GM12878 (cell line): ENCODE measurements around the gene ZCCHC2.

Experiments
- MEF2B ChIP-seq: fragments of 450-650 bp; IDR thresholded peaks from 2 replicates; pipeline ENCODE4 v1.6.1; 2018; ENCODE audit warnings: mild to moderate bottlenecking, moderate library complexity; ENCODE audit not compliant: partially characterized antibody, poor library complexity, severe bottlenecking
- TCF7 ChIP-seq: IDR thresholded peaks from 2 replicates; pipeline ENCODE4 v1.6.1; 2014; ENCODE audit warnings: antibody characterized with exemption, borderline replicate concordance
- TF ChIP-seq, protein P1 (sequence below), 3 experiments: IDR thresholded peaks in 2 of 3; conservative IDR thresholded peaks in 1 of 3; 2 replicates each; pipeline ENCODE4 v1.5.1; 2011; ENCODE audit warnings: low read depth in 3 of 3, low read length in 3 of 3, mild to moderate bottlenecking in 3 of 3, control low read depth in 2 of 3, moderate library complexity in 2 of 3, inconsistent platforms in 1 of 3, mixed read lengths in 1 of 3; ENCODE audit not compliant: control insufficient read depth in 2 of 3, insufficient read depth in 1 of 3; ENCODE audit errors: extremely low read depth in 1 of 3

DNA sequence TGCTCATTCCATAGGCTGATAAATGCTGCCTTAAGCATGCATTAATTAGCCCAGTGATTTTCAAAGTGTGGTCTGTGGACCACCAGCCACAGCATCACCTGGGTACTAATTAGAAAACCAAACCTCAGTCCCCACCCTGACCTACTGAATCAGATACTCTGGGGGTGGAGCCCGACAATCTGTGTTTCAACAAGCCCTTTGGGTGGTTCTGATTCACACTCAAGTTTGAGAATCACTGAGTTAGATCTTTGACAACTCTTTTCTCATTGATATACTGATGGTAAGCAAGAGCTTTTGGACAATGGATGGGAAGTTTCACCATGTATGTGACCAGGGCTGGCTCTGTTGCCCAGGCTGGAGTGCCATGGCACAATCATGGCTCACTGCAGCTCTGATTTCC is 95.9 kb downstream of the ZCCHC2 start:
- TF ChIP-seq, protein P1, sequence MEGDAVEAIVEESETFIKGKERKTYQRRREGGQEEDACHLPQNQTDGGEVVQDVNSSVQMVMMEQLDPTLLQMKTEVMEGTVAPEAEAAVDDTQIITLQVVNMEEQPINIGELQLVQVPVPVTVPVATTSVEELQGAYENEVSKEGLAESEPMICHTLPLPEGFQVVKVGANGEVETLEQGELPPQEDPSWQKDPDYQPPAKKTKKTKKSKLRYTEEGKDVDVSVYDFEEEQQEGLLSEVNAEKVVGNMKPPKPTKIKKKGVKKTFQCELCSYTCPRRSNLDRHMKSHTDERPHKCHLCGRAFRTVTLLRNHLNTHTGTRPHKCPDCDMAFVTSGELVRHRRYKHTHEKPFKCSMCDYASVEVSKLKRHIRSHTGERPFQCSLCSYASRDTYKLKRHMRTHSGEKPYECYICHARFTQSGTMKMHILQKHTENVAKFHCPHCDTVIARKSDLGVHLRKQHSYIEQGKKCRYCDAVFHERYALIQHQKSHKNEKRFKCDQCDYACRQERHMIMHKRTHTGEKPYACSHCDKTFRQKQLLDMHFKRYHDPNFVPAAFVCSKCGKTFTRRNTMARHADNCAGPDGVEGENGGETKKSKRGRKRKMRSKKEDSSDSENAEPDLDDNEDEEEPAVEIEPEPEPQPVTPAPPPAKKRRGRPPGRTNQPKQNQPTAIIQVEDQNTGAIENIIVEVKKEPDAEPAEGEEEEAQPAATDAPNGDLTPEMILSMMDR (IDR thresholded peaks at IDR 0.05 in 2 of 3, conservative IDR thresholded peaks at IDR 0.05 in 1 of 3; ENCODE audit: control insufficient read depth in 2 of 3, extremely low read depth in 1 of 3, insufficient read depth in 1 of 3, low read depth in 3 of 3, low read length in 3 of 3): no peak
- TF ChIP-seq MEF2B (no peak), TCF7 (no peak)
